GM23248 (cell line): Measurements from ENCODE around the gene ZEB1.

Source experiments
- EZH2 ChIP-seq: fragments of 200-600 bp; sonication (generic); IDR thresholded peaks from 2 replicates; pipeline ENCODE4 v1.6.1; 2018; ENCODE audit warnings: antibody characterized with exemption, mild to moderate bottlenecking; ENCODE audit not compliant: insufficient read depth, poor library complexity, severe bottlenecking
- EZH2phosphoT487 ChIP-seq: fragments of 200-600 bp; sonication (generic); IDR thresholded peaks from 2 replicates; pipeline ENCODE4 v1.6.1; 2018; ENCODE audit warnings: antibody characterized with exemption, moderate library complexity, mild to moderate bottlenecking, low read depth; ENCODE audit not compliant: insufficient read depth

GRCh38 chr10:31291123-31291522, 27.9 kb upstream of the ZEB1 start:
- TF ChIP-seq EZH2 (no peak), EZH2phosphoT487 (no peak)
